HepG2 (cell line): ENCODE measurements around the gene SHC3. TPM values are rescaled to one million over a fixed set of nuclear protein-coding genes. Genes with fewer than 3 reads are reported as not detected.

Experiments
- ATAC-seq: fragments of 200-7000 bp; cut with Tn5 transposase; 3 replicates; pipeline ENCODE4 v1.9.1; 2020; ENCODE audit warnings: mild to moderate bottlenecking, moderate library complexity
- BruUV-seq: library from RNA; stranded (reverse); fragments of 400-500 nt; replicated peaks from 2 replicates; lab custom pipeline; 2021; lab: Mats Ljungman, UMichigan
- CTCF ChIA-PET: fragments of 300-600 bp; formaldehyde crosslinking; extraction: SDS; loops from one replicate; lab custom pipeline; 2021; ENCODE audit warnings: low total read pairs, inconsistent platforms, low intra/inter-chr PET ratio; lab: Yijun Ruan, JAX
- POLR2A ChIA-PET: fragments of 350-600 bp; sonication (Branson Sonifier 250); formaldehyde crosslinking; loops from one replicate; lab custom pipeline; 2020; ENCODE audit warnings: antibody characterized with exemption, inconsistent platforms; lab: Yijun Ruan, JAX
- DNase-seq: peaks from one replicate; pipeline ENCODE4 v3.0.0-alpha.2; 2015; ENCODE audit warnings: low spot score
- FAIRE-seq: peaks from 3 replicates; lab custom pipeline; 2011; peaks lifted over from hg19 to GRCh38; lab: Jason Lieb, UNC
- H2AFZ ChIP-seq: one replicate; pipeline ENCODE4 v1.6.1; 2011; ENCODE audit warnings: low read length, inconsistent platforms
- H3K27ac ChIP-seq: fragments of 300-600 bp; 3 replicates; pipeline ENCODE4 v1.8.0; 2011; ENCODE audit warnings: mixed run types, mild to moderate bottlenecking, mixed read lengths, low read length, inconsistent platforms; ENCODE audit not compliant: insufficient read depth; ENCODE audit errors: extremely low read length
- H3K27me3 ChIP-seq, 2 experiments: fragments of 200-600 bp in 1 of 2; 2 replicates in 1 of 2; 3 replicates in 1 of 2; pipeline versions ENCODE4 v1.6.0 to v1.8.0; 2011; ENCODE audit warnings: low read length in 2 of 2, mild to moderate bottlenecking in 2 of 2, moderate library complexity in 2 of 2, inconsistent platforms in 1 of 2; ENCODE audit not compliant: insufficient read depth in 2 of 2, control insufficient read depth in 1 of 2
- H3K36me3 ChIP-seq, 2 experiments: fragments of 200-600 bp in 1 of 2; replicated peaks in 1 of 2; 2 replicates in 1 of 2; 3 replicates in 1 of 2; pipeline versions ENCODE4 v1.5.1 to v1.8.0; 2011; ENCODE audit warnings: low read length in 2 of 2, inconsistent platforms in 1 of 2; ENCODE audit not compliant: insufficient read depth in 2 of 2, control insufficient read depth in 1 of 2
- H3K4me1 ChIP-seq: 2 replicates; pipeline ENCODE4 v1.5.1; 2012; ENCODE audit warnings: low read length, inconsistent platforms; ENCODE audit not compliant: insufficient read depth
- H3K4me2 ChIP-seq: 2 replicates; pipeline ENCODE4 v1.6.0; 2011; ENCODE audit warnings: low read depth, low read length, inconsistent platforms
- H3K4me3 ChIP-seq, 3 experiments: fragments of 200-600 bp in 1 of 3; sonication (generic), shearing (Covaris generic) in 1 of 3; replicated peaks in 1 of 3; 2 replicates each; pipeline ENCODE4 v1.5.1; 2011 to 2016; ENCODE audit warnings: low read length in 3 of 3, inconsistent platforms in 2 of 3, low read depth in 2 of 3, mild to moderate bottlenecking in 2 of 3, control low read depth in 1 of 3, mixed read lengths in 1 of 3; ENCODE audit not compliant: insufficient read depth in 1 of 3
- H3K79me2 ChIP-seq: one replicate; pipeline ENCODE4 v1.6.1; 2011; ENCODE audit warnings: low read length, inconsistent platforms; ENCODE audit not compliant: insufficient read depth
- H3K9ac ChIP-seq: 2 replicates; pipeline ENCODE4 v1.6.0; 2011; ENCODE audit warnings: mild to moderate bottlenecking, low read depth, low read length, inconsistent platforms; ENCODE audit not compliant: insufficient read depth
- H3K9me3 ChIP-seq: 2 replicates; pipeline ENCODE4 v1.5.1; 2012; ENCODE audit warnings: mild to moderate bottlenecking, low read length
- H4K20me1 ChIP-seq: 2 replicates; pipeline ENCODE4 v1.6.0; 2011; ENCODE audit warnings: inconsistent platforms, mild to moderate bottlenecking, low read length, moderate library complexity; ENCODE audit not compliant: insufficient read depth
- ASH2L ChIP-seq: fragments of 300-600, 200-600 bp; sonication (generic); IDR thresholded peaks from 2 replicates; pipeline ENCODE4 v1.7.0; 2017; ENCODE audit warnings: low read depth, mild to moderate bottlenecking, moderate library complexity, mixed read lengths, low read length; ENCODE audit not compliant: insufficient read length
- EED ChIP-seq: sonication (generic); formaldehyde crosslinking; IDR thresholded peaks from 2 replicates; pipeline ENCODE4 v1.5.0; 2020; ENCODE audit warnings: mild to moderate bottlenecking, missing genetic modification reagents
- JUNB ChIP-seq: sonication (generic); formaldehyde crosslinking; IDR thresholded peaks from 2 replicates; pipeline ENCODE4 v1.8.0; 2022; ENCODE audit warnings: missing genetic modification reagents, mild to moderate bottlenecking, borderline replicate concordance
- PAF1 ChIP-seq: IDR thresholded peaks from 2 replicates; pipeline ENCODE4 v1.6.1; 2016; ENCODE audit warnings: missing genetic modification reagents, missing compliant biosample characterization
- SAP130 ChIP-seq: IDR thresholded peaks from 2 replicates; pipeline ENCODE4 v1.6.1; 2016; ENCODE audit warnings: low read depth
- THYN1 ChIP-seq: sonication (generic); formaldehyde crosslinking; IDR thresholded peaks from 2 replicates; pipeline ENCODE4 v1.8.1; 2023; ENCODE audit warnings: low read depth, mild to moderate bottlenecking, moderate library complexity, missing genetic modification reagents, borderline replicate concordance
- ZNF446 ChIP-seq: sonication (generic); formaldehyde crosslinking; IDR thresholded peaks from 2 replicates; pipeline ENCODE4 v1.5.0; 2020; ENCODE audit warnings: mild to moderate bottlenecking, missing genetic modification reagents
- ZNF672 ChIP-seq: sonication (generic); formaldehyde crosslinking; IDR thresholded peaks from 2 replicates; pipeline ENCODE4 v1.8.1; 2022; ENCODE audit warnings: missing genetic modification reagents
- WGBS: methylation state at CpG from one replicate; pipeline ENCODE4 v1.1.6; 2017; ENCODE audit warnings: low lambda C conversion rate; 5-methylcytosine and 5-hydroxymethylcytosine counted together
- in situ Hi-C: cut with HindIII; loops from 2 replicates; pipeline ENCODE4 v1.10.0; 2017; ENCODE audit warnings: low pct_unique_long_range_greater_than_20kb; ENCODE audit not compliant: extremely low pct_ligation_motif_present
- intact Hi-C: fragments of 100-400 bp; cut with micrococcal nuclease; formaldehyde crosslinking; loops from one replicate; pipeline ENCODE4 v1.10.0; 2022; ENCODE audit not compliant: unreplicated experiment
- polyA plus RNA-seq, 8 experiments: library from polyadenylated mRNA; depleted of rRNA in 3 of 8; stranded (reverse) in 7 of 8; unstranded in 1 of 8; fragments of >200 nt; fragmentation: Illumina TruSeq in 4 of 8; extraction: Trizol in 4 of 8; gene quantifications; 2 replicates each; pipeline versions ENCODE4 v1.2.1 to v1.2.3, GENCODE V29; 2011 to 2016; ENCODE audit warnings: low read depth in 4 of 8, missing spikeins in 1 of 8, mixed read lengths in 1 of 8; ENCODE audit not compliant: insufficient read depth in 1 of 8
- total RNA-seq, 5 experiments: library from RNA; depleted of rRNA; stranded (reverse); fragments of >200 nt; fragmentation: Illumina TruSeq; extraction: Trizol; gene quantifications; 2 replicates each; pipeline ENCODE4 v1.2.3, GENCODE V29; 2016; ENCODE audit warnings: low read depth in 1 of 5
- TF ChIP-seq, protein P1 (sequence below): sonication (generic); formaldehyde crosslinking; IDR thresholded peaks from 2 replicates; pipeline ENCODE4 v1.4.0; 2020; ENCODE audit warnings: missing genetic modification reagents, borderline replicate concordance
- TF ChIP-seq, protein P2 (sequence below): sonication (generic); formaldehyde crosslinking; IDR thresholded peaks from 2 replicates; pipeline ENCODE4 v1.9.0; 2022; ENCODE audit warnings: low read depth, missing genetic modification reagents
- TF ChIP-seq, protein P3 (sequence below): sonication (generic); formaldehyde crosslinking; IDR thresholded peaks from 2 replicates; pipeline ENCODE4 v1.4.0; 2020; ENCODE audit warnings: mild to moderate bottlenecking, missing genetic modification reagents
- TF ChIP-seq, protein P4 (sequence below): sonication (generic); formaldehyde crosslinking; IDR thresholded peaks from 2 replicates; pipeline ENCODE4 v1.5.0; 2020; ENCODE audit warnings: mild to moderate bottlenecking, missing genetic modification reagents
- TF ChIP-seq, protein P5 (sequence below): IDR thresholded peaks from 2 replicates; pipeline ENCODE4 v1.6.1; 2016; ENCODE audit warnings: low read depth, borderline replicate concordance
- TF ChIP-seq, protein P6 (sequence below): IDR thresholded peaks from 2 replicates; pipeline ENCODE4 v1.6.1; 2018; ENCODE audit warnings: missing genetic modification reagents, mild to moderate bottlenecking, missing compliant biosample characterization
- TF ChIP-seq, protein P7 (sequence below): sonication (generic); formaldehyde crosslinking; conservative IDR thresholded peaks from 2 replicates; pipeline ENCODE4 v1.4.0; 2020; ENCODE audit warnings: missing genetic modification reagents

Gene SHC3
- total and polyA plus RNA-seq, 2 of the 13 experiments (the other 11 are each of a cell fraction or from before 2014, with no cell fraction given) = 0.09 to 0.89 TPM

DNA sequence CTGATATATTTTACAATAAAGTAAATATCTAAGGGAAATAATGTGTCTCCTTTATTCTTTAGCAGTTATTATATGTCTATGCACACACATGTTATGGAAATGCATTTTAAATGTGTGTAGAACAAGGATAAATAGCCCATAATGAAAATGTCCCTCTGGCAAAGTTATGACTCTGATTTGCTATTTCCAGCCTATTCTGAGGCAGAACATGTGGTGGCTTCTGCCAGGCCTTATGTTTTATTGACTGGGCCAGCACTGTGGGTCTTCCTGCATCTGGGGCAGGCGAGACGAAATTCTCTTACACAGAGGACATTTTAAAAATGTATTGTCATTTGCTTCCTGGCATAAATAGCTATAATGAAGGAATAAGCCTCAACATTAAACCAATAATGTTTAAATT, 134.5 kb downstream of the SHC3 start:
- H3K9ac ChIP-seq = no peak overlapping the region
- H3K27ac ChIP-seq = no peak overlapping the region
- no peak overlapping the region for H3K4me2 ChIP-seq
- no peaks in the 10 kb centered on the region for H4K20me1 ChIP-seq
- H3K9me3 ChIP-seq = no peaks in the 10 kb centered on the region
- no TSS peak for BruUV-seq
- ChIA-PET CTCF (no interaction called here), POLR2A (no interaction called here)
- no peaks in the 10 kb centered on the region for H3K27me3 ChIP-seq
- H3K36me3 ChIP-seq = no peaks in the 10 kb centered on the region
- no peak overlapping the region for H3K4me3 ChIP-seq
- FAIRE-seq = no peak
- intact Hi-C loops = no loop called here
- no peaks in the 10 kb centered on the region for H3K4me1 ChIP-seq
- in situ Hi-C loops = no loop called here
- ATAC-seq = no peak
- 18% methylated on average over 2 of the region's 2 CpGs for WGBS
- no peaks in the 10 kb centered on the region for H3K79me2 ChIP-seq
- H2AFZ ChIP-seq = no peak overlapping the region
- no peak for DNase-seq
- TF ChIP-seq, protein P1, sequence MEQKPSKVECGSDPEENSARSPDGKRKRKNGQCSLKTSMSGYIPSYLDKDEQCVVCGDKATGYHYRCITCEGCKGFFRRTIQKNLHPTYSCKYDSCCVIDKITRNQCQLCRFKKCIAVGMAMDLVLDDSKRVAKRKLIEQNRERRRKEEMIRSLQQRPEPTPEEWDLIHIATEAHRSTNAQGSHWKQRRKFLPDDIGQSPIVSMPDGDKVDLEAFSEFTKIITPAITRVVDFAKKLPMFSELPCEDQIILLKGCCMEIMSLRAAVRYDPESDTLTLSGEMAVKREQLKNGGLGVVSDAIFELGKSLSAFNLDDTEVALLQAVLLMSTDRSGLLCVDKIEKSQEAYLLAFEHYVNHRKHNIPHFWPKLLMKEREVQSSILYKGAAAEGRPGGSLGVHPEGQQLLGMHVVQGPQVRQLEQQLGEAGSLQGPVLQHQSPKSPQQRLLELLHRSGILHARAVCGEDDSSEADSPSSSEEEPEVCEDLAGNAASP (CRISPR knock-in tag) = no peak
- TF ChIP-seq THYN1 = no peak
- TF ChIP-seq, protein P2, sequence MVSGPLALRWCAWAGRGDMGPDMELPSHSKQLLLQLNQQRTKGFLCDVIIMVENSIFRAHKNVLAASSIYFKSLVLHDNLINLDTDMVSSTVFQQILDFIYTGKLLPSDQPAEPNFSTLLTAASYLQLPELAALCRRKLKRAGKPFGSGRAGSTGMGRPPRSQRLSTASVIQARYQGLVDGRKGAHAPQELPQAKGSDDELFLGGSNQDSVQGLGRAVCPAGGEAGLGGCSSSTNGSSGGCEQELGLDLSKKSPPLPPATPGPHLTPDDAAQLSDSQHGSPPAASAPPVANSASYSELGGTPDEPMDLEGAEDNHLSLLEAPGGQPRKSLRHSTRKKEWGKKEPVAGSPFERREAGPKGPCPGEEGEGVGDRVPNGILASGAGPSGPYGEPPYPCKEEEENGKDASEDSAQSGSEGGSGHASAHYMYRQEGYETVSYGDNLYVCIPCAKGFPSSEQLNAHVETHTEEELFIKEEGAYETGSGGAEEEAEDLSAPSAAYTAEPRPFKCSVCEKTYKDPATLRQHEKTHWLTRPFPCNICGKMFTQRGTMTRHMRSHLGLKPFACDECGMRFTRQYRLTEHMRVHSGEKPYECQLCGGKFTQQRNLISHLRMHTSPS (CRISPR knock-in tag) = no peak
- TF ChIP-seq SAP130 (CRISPR knock-in tag) = no peak
- TF ChIP-seq ASH2L = no peak
- no peak for TF ChIP-seq PAF1
- TF ChIP-seq ZNF672 (CRISPR knock-in tag) = no peak
- TF ChIP-seq, protein P3, sequence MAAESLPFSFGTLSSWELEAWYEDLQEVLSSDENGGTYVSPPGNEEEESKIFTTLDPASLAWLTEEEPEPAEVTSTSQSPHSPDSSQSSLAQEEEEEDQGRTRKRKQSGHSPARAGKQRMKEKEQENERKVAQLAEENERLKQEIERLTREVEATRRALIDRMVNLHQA = no peak
- TF ChIP-seq, protein P4, sequence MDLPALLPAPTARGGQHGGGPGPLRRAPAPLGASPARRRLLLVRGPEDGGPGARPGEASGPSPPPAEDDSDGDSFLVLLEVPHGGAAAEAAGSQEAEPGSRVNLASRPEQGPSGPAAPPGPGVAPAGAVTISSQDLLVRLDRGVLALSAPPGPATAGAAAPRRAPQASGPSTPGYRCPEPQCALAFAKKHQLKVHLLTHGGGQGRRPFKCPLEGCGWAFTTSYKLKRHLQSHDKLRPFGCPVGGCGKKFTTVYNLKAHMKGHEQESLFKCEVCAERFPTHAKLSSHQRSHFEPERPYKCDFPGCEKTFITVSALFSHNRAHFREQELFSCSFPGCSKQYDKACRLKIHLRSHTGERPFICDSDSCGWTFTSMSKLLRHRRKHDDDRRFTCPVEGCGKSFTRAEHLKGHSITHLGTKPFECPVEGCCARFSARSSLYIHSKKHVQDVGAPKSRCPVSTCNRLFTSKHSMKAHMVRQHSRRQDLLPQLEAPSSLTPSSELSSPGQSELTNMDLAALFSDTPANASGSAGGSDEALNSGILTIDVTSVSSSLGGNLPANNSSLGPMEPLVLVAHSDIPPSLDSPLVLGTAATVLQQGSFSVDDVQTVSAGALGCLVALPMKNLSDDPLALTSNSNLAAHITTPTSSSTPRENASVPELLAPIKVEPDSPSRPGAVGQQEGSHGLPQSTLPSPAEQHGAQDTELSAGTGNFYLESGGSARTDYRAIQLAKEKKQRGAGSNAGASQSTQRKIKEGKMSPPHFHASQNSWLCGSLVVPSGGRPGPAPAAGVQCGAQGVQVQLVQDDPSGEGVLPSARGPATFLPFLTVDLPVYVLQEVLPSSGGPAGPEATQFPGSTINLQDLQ (CRISPR knock-in tag) = no peak
- TF ChIP-seq, protein P5, sequence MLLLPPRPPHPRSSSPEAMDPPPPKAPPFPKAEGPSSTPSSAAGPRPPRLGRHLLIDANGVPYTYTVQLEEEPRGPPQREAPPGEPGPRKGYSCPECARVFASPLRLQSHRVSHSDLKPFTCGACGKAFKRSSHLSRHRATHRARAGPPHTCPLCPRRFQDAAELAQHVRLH = no peak
- no peak for TF ChIP-seq EED (CRISPR knock-in tag)
- TF ChIP-seq ZNF446 (CRISPR knock-in tag) = no peak
- TF ChIP-seq JUNB (CRISPR knock-in tag) = no peak
- TF ChIP-seq, protein P6, sequence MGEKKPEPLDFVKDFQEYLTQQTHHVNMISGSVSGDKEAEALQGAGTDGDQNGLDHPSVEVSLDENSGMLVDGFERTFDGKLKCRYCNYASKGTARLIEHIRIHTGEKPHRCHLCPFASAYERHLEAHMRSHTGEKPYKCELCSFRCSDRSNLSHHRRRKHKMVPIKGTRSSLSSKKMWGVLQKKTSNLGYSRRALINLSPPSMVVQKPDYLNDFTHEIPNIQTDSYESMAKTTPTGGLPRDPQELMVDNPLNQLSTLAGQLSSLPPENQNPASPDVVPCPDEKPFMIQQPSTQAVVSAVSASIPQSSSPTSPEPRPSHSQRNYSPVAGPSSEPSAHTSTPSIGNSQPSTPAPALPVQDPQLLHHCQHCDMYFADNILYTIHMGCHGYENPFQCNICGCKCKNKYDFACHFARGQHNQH = no peak
- TF ChIP-seq, protein P7, sequence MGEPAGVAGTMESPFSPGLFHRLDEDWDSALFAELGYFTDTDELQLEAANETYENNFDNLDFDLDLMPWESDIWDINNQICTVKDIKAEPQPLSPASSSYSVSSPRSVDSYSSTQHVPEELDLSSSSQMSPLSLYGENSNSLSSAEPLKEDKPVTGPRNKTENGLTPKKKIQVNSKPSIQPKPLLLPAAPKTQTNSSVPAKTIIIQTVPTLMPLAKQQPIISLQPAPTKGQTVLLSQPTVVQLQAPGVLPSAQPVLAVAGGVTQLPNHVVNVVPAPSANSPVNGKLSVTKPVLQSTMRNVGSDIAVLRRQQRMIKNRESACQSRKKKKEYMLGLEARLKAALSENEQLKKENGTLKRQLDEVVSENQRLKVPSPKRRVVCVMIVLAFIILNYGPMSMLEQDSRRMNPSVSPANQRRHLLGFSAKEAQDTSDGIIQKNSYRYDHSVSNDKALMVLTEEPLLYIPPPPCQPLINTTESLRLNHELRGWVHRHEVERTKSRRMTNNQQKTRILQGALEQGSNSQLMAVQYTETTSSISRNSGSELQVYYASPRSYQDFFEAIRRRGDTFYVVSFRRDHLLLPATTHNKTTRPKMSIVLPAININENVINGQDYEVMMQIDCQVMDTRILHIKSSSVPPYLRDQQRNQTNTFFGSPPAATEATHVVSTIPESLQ (CRISPR knock-in tag) = no peak
